Loucy (cell line): ENCODE results near the gene MINDY4.

Experiments
- H2AFZ ChIP-seq: fragments of 200-600 bp; sonication (generic); 2 replicates; pipeline ENCODE4 v1.6.0; 2016; ENCODE audit warnings: antibody characterized with exemption, mild to moderate bottlenecking, low read length, moderate library complexity
- H3F3A ChIP-seq: fragments of 200-600 bp; 2 replicates; pipeline ENCODE4 v1.6.0; 2016; ENCODE audit warnings: antibody characterized with exemption, low read depth, mild to moderate bottlenecking
- H3K27me3 ChIP-seq: fragments of 200-600 bp; sonication (generic); 2 replicates; pipeline ENCODE4 v1.6.1; 2014; ENCODE audit warnings: low read length, mild to moderate bottlenecking; ENCODE audit not compliant: insufficient read depth, poor library complexity, severe bottlenecking
- H3K36me3 ChIP-seq: fragments of 200-600 bp; sonication (generic); 2 replicates; pipeline ENCODE4 v1.6.1; 2016; ENCODE audit warnings: low read length; ENCODE audit not compliant: insufficient read depth
- H3K4me1 ChIP-seq: fragments of 200-600 bp; sonication (generic); 2 replicates; pipeline ENCODE4 v1.5.1; 2014; ENCODE audit warnings: low read length, mild to moderate bottlenecking; ENCODE audit not compliant: insufficient read depth, poor library complexity, severe bottlenecking
- H3K4me2 ChIP-seq: fragments of 200-600 bp; sonication (generic); 2 replicates; pipeline ENCODE4 v1.6.0; 2014; ENCODE audit warnings: antibody characterized with exemption, low read length, low read depth, mild to moderate bottlenecking; ENCODE audit not compliant: poor library complexity, severe bottlenecking
- H3K4me3 ChIP-seq: fragments of 200-600 bp; sonication (generic); 2 replicates; pipeline ENCODE4 v1.5.1; 2014; ENCODE audit warnings: low read length, mild to moderate bottlenecking, mixed read lengths; ENCODE audit not compliant: poor library complexity, severe bottlenecking
- H3K79me2 ChIP-seq: fragments of 200-600 bp; sonication (generic); 2 replicates; pipeline ENCODE4 v1.6.1; 2014; ENCODE audit warnings: low read length; ENCODE audit not compliant: insufficient read depth
- H3K9ac ChIP-seq: fragments of 200-600 bp; sonication (generic); 2 replicates; pipeline ENCODE4 v1.6.0; 2014; ENCODE audit warnings: mild to moderate bottlenecking, low read depth, low read length, moderate library complexity; ENCODE audit not compliant: poor library complexity, severe bottlenecking
- H3K9me2 ChIP-seq: fragments of 200-600 bp; sonication (generic); replicated peaks from 2 replicates; pipeline ENCODE4 v1.6.1; 2016; ENCODE audit warnings: low read depth, low read length, mixed read lengths
- H3K9me3 ChIP-seq: fragments of 200-600 bp; sonication (generic); 2 replicates; pipeline ENCODE4 v1.6.1; 2014; ENCODE audit warnings: mild to moderate bottlenecking, antibody characterized with exemption, low read length, low read depth; ENCODE audit not compliant: insufficient read depth
- H4K20me1 ChIP-seq: fragments of 200-600 bp; sonication (generic); 2 replicates; pipeline ENCODE4 v1.6.0; 2014; ENCODE audit warnings: antibody characterized with exemption, low read length, mild to moderate bottlenecking; ENCODE audit not compliant: insufficient read depth, poor library complexity, severe bottlenecking
- EZH2phosphoT487 ChIP-seq: fragments of 200-600 bp; IDR thresholded peaks from 2 replicates; pipeline ENCODE4 v1.6.1; 2018; ENCODE audit warnings: antibody characterized with exemption, mild to moderate bottlenecking, moderate library complexity, borderline replicate concordance
- TF ChIP-seq, protein P1 (sequence below): fragments of 200-600 bp; sonication (generic); conservative IDR thresholded peaks from 2 replicates; pipeline ENCODE4 v1.5.1; 2014; ENCODE audit warnings: mild to moderate bottlenecking, antibody characterized with exemption, low read length

The MINDY4 gene

DNA sequence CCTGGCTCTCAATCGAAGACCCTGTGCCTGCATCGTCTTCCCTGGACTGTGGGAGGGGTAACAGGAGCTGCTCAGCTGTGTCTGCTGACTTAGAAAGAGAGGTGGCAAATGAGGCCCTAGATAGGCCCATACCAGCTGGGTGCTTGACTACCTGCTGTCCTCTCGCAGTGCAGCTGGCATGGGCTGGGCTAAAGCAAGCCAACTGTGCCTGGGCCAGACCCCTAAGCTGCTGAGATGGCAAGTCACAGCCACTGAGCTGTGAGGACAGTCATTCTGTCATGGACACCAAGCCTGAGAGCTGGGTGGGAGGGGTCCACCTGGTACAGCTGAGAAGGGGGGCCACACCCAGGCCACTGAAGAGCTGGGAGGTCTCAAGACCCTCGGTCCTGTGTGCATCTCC lies 94.6 kb downstream of the MINDY4 start:
- Histone ChIP-seq H3K9me2 (no peaks in the 10 kb centered on the region), H3K36me3 (no peaks in the 10 kb centered on the region)

DNA sequence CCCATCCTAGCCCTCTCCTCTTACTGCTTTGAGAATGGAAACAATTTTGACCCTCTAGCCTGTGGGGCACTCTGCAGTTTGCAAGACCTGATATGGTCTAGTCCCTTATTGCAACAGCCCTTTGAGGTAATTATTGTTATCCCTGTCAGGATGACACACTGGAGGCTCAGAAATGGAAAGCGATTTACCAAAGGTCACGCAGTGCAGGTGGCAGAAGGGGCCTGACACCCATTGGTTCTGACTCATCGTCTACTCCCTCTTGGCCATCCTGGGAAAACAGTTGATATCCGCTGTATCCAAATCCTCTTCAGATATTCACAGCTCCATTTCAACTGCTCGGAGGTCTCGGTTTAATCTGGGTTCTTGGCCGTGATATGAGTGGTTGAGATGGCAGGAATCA lies 95.7 kb downstream of the MINDY4 start:
- Histone ChIP-seq H3K27me3 (no peaks in the 10 kb centered on the region), H3K4me1 (no peaks in the 10 kb centered on the region), H3F3A (no peaks in the 10 kb centered on the region), H3K79me2 (no peaks in the 10 kb centered on the region), H3K9me2 (no peaks in the 10 kb centered on the region), H3K36me3 (no peaks in the 10 kb centered on the region), H2AFZ (no peak overlapping the region), H4K20me1 (no peaks in the 10 kb centered on the region), H3K4me3 (no peak overlapping the region), H3K4me2 (no peak overlapping the region), H3K9me3 (no peaks in the 10 kb centered on the region), H3K9ac (no peak overlapping the region)
- no peak for TF ChIP-seq EZH2phosphoT487
- TF ChIP-seq, protein P1, sequence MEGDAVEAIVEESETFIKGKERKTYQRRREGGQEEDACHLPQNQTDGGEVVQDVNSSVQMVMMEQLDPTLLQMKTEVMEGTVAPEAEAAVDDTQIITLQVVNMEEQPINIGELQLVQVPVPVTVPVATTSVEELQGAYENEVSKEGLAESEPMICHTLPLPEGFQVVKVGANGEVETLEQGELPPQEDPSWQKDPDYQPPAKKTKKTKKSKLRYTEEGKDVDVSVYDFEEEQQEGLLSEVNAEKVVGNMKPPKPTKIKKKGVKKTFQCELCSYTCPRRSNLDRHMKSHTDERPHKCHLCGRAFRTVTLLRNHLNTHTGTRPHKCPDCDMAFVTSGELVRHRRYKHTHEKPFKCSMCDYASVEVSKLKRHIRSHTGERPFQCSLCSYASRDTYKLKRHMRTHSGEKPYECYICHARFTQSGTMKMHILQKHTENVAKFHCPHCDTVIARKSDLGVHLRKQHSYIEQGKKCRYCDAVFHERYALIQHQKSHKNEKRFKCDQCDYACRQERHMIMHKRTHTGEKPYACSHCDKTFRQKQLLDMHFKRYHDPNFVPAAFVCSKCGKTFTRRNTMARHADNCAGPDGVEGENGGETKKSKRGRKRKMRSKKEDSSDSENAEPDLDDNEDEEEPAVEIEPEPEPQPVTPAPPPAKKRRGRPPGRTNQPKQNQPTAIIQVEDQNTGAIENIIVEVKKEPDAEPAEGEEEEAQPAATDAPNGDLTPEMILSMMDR = no peak

More for the DNA sequence above, 94.6 kb downstream of the MINDY4 start:
- H3K9ac ChIP-seq = no peak overlapping the region
- no peaks in the 10 kb centered on the region for H3F3A ChIP-seq
- no peak overlapping the region for H3K4me3 ChIP-seq
- H3K79me2 ChIP-seq = no peaks in the 10 kb centered on the region
- H3K4me2 ChIP-seq = no peak overlapping the region
- H3K27me3 ChIP-seq = no peaks in the 10 kb centered on the region
- no peaks in the 10 kb centered on the region for H4K20me1 ChIP-seq
- no peaks in the 10 kb centered on the region for H3K9me3 ChIP-seq
- TF ChIP-seq, protein P1 = no peak
- TF ChIP-seq EZH2phosphoT487 = no peak
- H2AFZ ChIP-seq = no peak overlapping the region
- H3K4me1 ChIP-seq = no peaks in the 10 kb centered on the region

DNA sequence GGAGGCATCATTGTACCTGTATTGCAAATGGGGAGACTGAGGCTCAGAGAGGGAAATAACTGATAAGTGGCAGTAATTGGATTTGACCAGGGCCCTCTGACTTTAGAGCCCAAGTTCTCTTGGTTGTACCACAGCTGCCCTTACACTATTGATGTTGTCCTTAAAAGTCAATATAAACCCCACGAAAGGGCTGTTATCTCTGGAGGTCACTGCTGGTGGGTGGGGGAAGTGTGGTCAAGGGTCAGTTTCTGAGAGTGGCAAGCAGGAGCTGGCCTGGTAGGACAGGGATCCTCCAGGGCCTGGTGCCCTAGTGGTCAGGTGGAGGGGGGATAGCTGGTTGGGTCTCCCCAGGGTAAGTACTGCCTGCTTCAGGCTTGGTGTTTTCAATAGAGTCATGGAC lies 96.3 kb downstream of the MINDY4 start:
- Histone ChIP-seq H3K9me2 (no peaks in the 10 kb centered on the region), H3K27me3 (no peaks in the 10 kb centered on the region), H3K4me1 (no peaks in the 10 kb centered on the region), H3K36me3 (no peaks in the 10 kb centered on the region), H3K9ac (no peak overlapping the region), H3K4me2 (no peak overlapping the region), H2AFZ (no peak overlapping the region), H3K9me3 (no peaks in the 10 kb centered on the region), H3K79me2 (no peaks in the 10 kb centered on the region), H3F3A (no peaks in the 10 kb centered on the region), H4K20me1 (no peaks in the 10 kb centered on the region), H3K4me3 (no peak overlapping the region)
- no peak for TF ChIP-seq EZH2phosphoT487
- TF ChIP-seq, protein P1 = no peak
